OCI-LY1 (cell line): Measurements from ENCODE around the gene OOEP.

Experiments used
- H2AFZ ChIP-seq: fragments of 200-600 bp; sonication (generic), shearing (Covaris generic); 2 replicates; pipeline ENCODE4 v1.6.0; 2014; ENCODE audit warnings: antibody characterized with exemption, mild to moderate bottlenecking, low read length
- H3F3A ChIP-seq: fragments of 200-600 bp; sonication (generic), shearing (Covaris generic); 2 replicates; pipeline ENCODE4 v1.6.0; 2014; ENCODE audit warnings: mild to moderate bottlenecking, antibody characterized with exemption, low read length, moderate library complexity; ENCODE audit not compliant: insufficient read depth
- H3K27ac ChIP-seq: fragments of 200-600 bp; sonication (generic); 2 replicates; pipeline ENCODE4 v1.5.1; 2014; ENCODE audit warnings: low read length, mixed run types, mild to moderate bottlenecking, low read depth; ENCODE audit not compliant: poor library complexity, severe bottlenecking
- H3K27me3 ChIP-seq: fragments of 200-600 bp; sonication (generic); 2 replicates; pipeline ENCODE4 v1.6.0; 2014; ENCODE audit warnings: antibody characterized with exemption, mild to moderate bottlenecking, low read length, moderate library complexity; ENCODE audit not compliant: insufficient read depth
- H3K36me3 ChIP-seq: fragments of 200-600 bp; sonication (generic); 2 replicates; pipeline ENCODE4 v1.6.1; 2014; ENCODE audit warnings: mild to moderate bottlenecking, antibody characterized with exemption, low read length, moderate library complexity, mixed read lengths; ENCODE audit not compliant: insufficient read depth
- H3K4me1 ChIP-seq: fragments of 200-600 bp; sonication (generic); 2 replicates; pipeline ENCODE4 v1.5.1; 2014; ENCODE audit warnings: mild to moderate bottlenecking, low read length, moderate library complexity; ENCODE audit not compliant: insufficient read depth, severe bottlenecking
- H3K4me2 ChIP-seq: fragments of 200-600 bp; sonication (generic), shearing (Covaris generic); 2 replicates; pipeline ENCODE4 v1.6.1; 2014; ENCODE audit warnings: low read length
- H3K4me3 ChIP-seq: fragments of 200-600 bp; sonication (generic); 2 replicates; pipeline ENCODE4 v1.5.1; 2014; ENCODE audit warnings: low read length, low read depth, mild to moderate bottlenecking, mixed read lengths; ENCODE audit not compliant: poor library complexity, severe bottlenecking
- H3K79me2 ChIP-seq: fragments of 200-600 bp; shearing (Covaris generic); 2 replicates; pipeline ENCODE4 v1.6.1; 2016; ENCODE audit warnings: mixed run types, low read length, mixed read lengths; ENCODE audit not compliant: insufficient read depth
- H3K9ac ChIP-seq: fragments of 200-600 bp; sonication (generic), shearing (Covaris generic); 2 replicates; pipeline ENCODE4 v1.6.1; 2014; ENCODE audit warnings: mild to moderate bottlenecking, low read length, mixed read lengths
- H3K9me2 ChIP-seq: fragments of 200-600 bp; sonication (generic), shearing (Covaris generic); 2 replicates; pipeline ENCODE4 v1.6.1; 2014; ENCODE audit warnings: low read depth, mild to moderate bottlenecking, low read length, mixed read lengths
- H3K9me3 ChIP-seq: fragments of 200-600 bp; shearing (Covaris generic); 2 replicates; pipeline ENCODE4 v1.6.1; 2014; ENCODE audit warnings: low read length, mixed read lengths
- H4K20me1 ChIP-seq: fragments of 200-600 bp; sonication (generic), shearing (Covaris generic); 2 replicates; pipeline ENCODE4 v1.6.0; 2016; ENCODE audit warnings: mild to moderate bottlenecking, low read length; ENCODE audit not compliant: insufficient read depth
- EZH2 ChIP-seq: fragments of 200-600 bp; sonication (generic), shearing (Covaris generic); IDR thresholded peaks from 2 replicates; pipeline ENCODE4 v1.8.0; 2017; ENCODE audit warnings: borderline replicate concordance, mixed run types, mild to moderate bottlenecking, antibody characterized with exemption, low read length, moderate library complexity, mixed read lengths
- TF ChIP-seq, protein P1 (sequence below): fragments of 200-600 bp; sonication (generic), shearing (Covaris generic); IDR thresholded peaks from 2 replicates; pipeline ENCODE4 v1.5.1; 2017; ENCODE audit warnings: mild to moderate bottlenecking, antibody characterized with exemption, low read length, moderate library complexity, mixed read lengths

OOEP gene

DNA sequence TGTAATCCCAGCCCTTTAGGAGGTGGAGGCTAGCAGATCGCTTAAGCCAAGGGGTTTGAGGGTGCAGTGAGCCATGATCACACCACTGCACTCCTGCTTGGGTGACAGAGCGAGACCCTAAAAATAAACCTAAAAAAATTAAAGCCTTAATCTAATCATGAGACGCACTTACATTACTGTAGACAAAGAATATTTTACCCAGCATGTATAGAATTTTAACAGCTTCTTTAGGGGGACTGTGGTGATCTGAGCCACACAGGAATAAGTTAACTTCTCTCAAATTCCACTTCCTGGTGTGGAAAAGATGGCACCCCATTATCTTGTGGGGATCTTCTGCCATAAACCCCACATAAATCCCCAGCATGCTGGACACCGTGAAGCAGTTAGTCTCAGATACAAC, 2.3 kb upstream of the OOEP start:
- Histone ChIP-seq H3K4me3 (no peak overlapping the region), H3K4me2 (no peak overlapping the region), H4K20me1 (no peaks in the 10 kb centered on the region), H3K9me2 (no peaks in the 10 kb centered on the region), H3K9ac (no peak overlapping the region), H3K4me1 (no peaks in the 10 kb centered on the region), H3K27me3 (no peaks in the 10 kb centered on the region), H3K79me2 (no peaks in the 10 kb centered on the region), H3K36me3 (no peaks in the 10 kb centered on the region), H2AFZ (no peak overlapping the region), H3K9me3 (no peaks in the 10 kb centered on the region; the same call in 1 of the 2 replicates), H3K27ac (no peak overlapping the region), H3F3A (no peaks in the 10 kb centered on the region)
- TF ChIP-seq, protein P1, sequence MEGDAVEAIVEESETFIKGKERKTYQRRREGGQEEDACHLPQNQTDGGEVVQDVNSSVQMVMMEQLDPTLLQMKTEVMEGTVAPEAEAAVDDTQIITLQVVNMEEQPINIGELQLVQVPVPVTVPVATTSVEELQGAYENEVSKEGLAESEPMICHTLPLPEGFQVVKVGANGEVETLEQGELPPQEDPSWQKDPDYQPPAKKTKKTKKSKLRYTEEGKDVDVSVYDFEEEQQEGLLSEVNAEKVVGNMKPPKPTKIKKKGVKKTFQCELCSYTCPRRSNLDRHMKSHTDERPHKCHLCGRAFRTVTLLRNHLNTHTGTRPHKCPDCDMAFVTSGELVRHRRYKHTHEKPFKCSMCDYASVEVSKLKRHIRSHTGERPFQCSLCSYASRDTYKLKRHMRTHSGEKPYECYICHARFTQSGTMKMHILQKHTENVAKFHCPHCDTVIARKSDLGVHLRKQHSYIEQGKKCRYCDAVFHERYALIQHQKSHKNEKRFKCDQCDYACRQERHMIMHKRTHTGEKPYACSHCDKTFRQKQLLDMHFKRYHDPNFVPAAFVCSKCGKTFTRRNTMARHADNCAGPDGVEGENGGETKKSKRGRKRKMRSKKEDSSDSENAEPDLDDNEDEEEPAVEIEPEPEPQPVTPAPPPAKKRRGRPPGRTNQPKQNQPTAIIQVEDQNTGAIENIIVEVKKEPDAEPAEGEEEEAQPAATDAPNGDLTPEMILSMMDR, result no peak
- no peak for TF ChIP-seq EZH2

DNA sequence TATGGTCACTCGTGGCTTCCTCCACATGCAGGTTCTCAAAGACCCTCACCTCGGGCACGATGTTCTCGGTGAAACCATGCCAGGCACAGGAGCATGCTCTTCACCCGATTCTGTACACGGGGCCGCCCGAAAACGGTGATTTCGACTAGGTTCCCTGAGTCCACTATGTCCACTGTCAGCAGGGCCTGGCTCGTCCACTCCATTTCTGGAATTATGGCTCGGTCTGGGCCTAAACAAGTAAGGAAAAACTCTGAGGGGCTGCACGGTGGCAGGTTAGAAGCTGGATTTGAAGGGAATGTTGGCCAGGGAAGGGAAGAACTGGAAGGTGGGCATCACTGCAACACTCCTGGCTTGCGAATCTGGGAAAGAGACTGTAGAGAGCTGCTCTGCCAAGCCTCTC, 540 bp downstream of the OOEP start:
- H3F3A ChIP-seq, result no peaks in the 10 kb centered on the region
- no peak overlapping the region for H3K9ac ChIP-seq
- no peak overlapping the region for H3K4me2 ChIP-seq
- no peaks in the 10 kb centered on the region for H3K79me2 ChIP-seq
- no peaks in the 10 kb centered on the region for H3K9me2 ChIP-seq
- no peaks in the 10 kb centered on the region for H4K20me1 ChIP-seq
- H3K27me3 ChIP-seq, result no peaks in the 10 kb centered on the region; the same call in 1 of the 2 replicates
- no peaks in the 10 kb centered on the region; the same call in 1 of the 2 replicates for H3K9me3 ChIP-seq
- no peak overlapping the region for H3K4me3 ChIP-seq
- no peaks in the 10 kb centered on the region for H3K4me1 ChIP-seq
- H3K27ac ChIP-seq, result no peak overlapping the region
- H3K36me3 ChIP-seq, result no peaks in the 10 kb centered on the region
- no peak for TF ChIP-seq EZH2
- TF ChIP-seq, protein P1, result no peak
- H2AFZ ChIP-seq, result no peak overlapping the region

DNA sequence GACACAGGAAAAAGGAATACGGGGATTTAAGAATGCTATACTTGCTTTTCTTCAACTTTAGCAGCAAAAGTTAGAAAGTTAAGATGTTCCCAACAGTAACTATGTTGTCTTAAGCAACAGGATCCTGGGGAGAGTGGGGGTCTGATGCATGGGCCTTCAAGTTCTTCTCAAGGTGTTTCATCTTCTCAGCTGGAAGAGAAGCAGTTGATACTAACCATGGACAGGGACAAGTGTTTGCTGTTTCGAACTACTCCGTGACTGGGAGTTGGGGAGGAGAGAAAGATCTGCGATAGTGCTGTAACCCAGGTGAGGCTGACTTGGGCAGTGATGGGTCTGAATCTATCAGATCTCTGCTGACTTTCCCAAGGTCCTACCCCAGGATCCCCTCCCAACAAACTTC, 1.0 kb downstream of the OOEP start:
- no peaks in the 10 kb centered on the region for H3K79me2 ChIP-seq
- H4K20me1 ChIP-seq, result no peaks in the 10 kb centered on the region
- no peak overlapping the region for H2AFZ ChIP-seq
- no peaks in the 10 kb centered on the region for H3F3A ChIP-seq
- no peak overlapping the region for H3K27ac ChIP-seq
- no peak overlapping the region for H3K9ac ChIP-seq
- H3K27me3 ChIP-seq, result no peaks in the 10 kb centered on the region; the same call in 1 of the 2 replicates
- no peaks in the 10 kb centered on the region for H3K4me1 ChIP-seq
- no peak overlapping the region for H3K4me2 ChIP-seq
- H3K9me2 ChIP-seq, result no peaks in the 10 kb centered on the region
- TF ChIP-seq, protein P1, result no peak
- no peak for TF ChIP-seq EZH2
- H3K9me3 ChIP-seq, result no peaks in the 10 kb centered on the region; the same call in 1 of the 2 replicates
- H3K4me3 ChIP-seq, result no peak overlapping the region
- H3K36me3 ChIP-seq, result no peaks in the 10 kb centered on the region
